Measurements from ENCODE around the gene ZSCAN30. TPM values are rescaled to one million over a fixed set of nuclear protein-coding genes. Genes with fewer than 3 reads are reported as not detected.

ZSCAN30 gene
- total and polyA plus RNA-seq, 2 of the 13 experiments (the other 11 are each of a cell fraction or from before 2014, with no cell fraction given): 7.4 to 7.7 TPM

GRCh38 chr18:35231052-35231451 lies 59.0 kb downstream of the ZSCAN30 start (continued):
- TF ChIP-seq HOMEZ (CRISPR knock-in tag; IDR thresholded peaks at IDR 0.05; ENCODE audit: low read depth) (peak; percentile 84), SP5 (CRISPR knock-in tag; IDR thresholded peaks at IDR 0.05; ENCODE audit: borderline replicate concordance, low read depth) (no peak), ZNF564 (CRISPR knock-in tag; IDR thresholded peaks at IDR 0.05) (no peak), ZNF256 (CRISPR knock-in tag; conservative IDR thresholded peaks at IDR 0.05) (no peak), ZNF253 (CRISPR knock-in tag; IDR thresholded peaks at IDR 0.05; ENCODE audit: borderline replicate concordance) (no peak), ZNF33B (CRISPR knock-in tag; IDR thresholded peaks at IDR 0.05) (no peak), RARG (CRISPR knock-in tag; IDR thresholded peaks at IDR 0.05; ENCODE audit: low read depth) (no peak), TCF7 (IDR thresholded peaks at IDR 0.05; ENCODE audit: low read depth) (no peak), CBX2 (IDR thresholded peaks at IDR 0.05; ENCODE audit: low read depth, low read length) (no peak), CBX2 (CRISPR knock-in tag; IDR thresholded peaks at IDR 0.05; ENCODE audit: low read depth) (no peak), SRSF4 (IDR thresholded peaks at IDR 0.05; ENCODE audit: low read depth, low read length, poor library complexity, severe bottlenecking) (no peak), ZFP37 (CRISPR knock-in tag; IDR thresholded peaks at IDR 0.05; ENCODE audit: borderline replicate concordance) (0 out of 2 replicates have a peak, but pooled peaks have one; percentile 35), NR3C1 (CRISPR knock-in tag; IDR thresholded peaks at IDR 0.05) (no peak), ZNF780A (CRISPR knock-in tag; IDR thresholded peaks at IDR 0.05) (no peak), NCOA2 (CRISPR knock-in tag; IDR thresholded peaks at IDR 0.05) (no peak), IRX3 (CRISPR knock-in tag; IDR thresholded peaks at IDR 0.05; ENCODE audit: borderline replicate concordance, low read depth) (no peak), RFX1 (IDR thresholded peaks at IDR 0.05) (no peak), ZFX (CRISPR knock-in tag; IDR thresholded peaks at IDR 0.05; ENCODE audit: low read depth) (no peak), DNMT3B (CRISPR knock-in tag; conservative IDR thresholded peaks at IDR 0.05) (no peak), ATM (IDR thresholded peaks at IDR 0.05; ENCODE audit: borderline replicate concordance) (no peak), ZNF878 (CRISPR knock-in tag; IDR thresholded peaks at IDR 0.05) (no peak)
- TF ChIP-seq, protein P1, sequence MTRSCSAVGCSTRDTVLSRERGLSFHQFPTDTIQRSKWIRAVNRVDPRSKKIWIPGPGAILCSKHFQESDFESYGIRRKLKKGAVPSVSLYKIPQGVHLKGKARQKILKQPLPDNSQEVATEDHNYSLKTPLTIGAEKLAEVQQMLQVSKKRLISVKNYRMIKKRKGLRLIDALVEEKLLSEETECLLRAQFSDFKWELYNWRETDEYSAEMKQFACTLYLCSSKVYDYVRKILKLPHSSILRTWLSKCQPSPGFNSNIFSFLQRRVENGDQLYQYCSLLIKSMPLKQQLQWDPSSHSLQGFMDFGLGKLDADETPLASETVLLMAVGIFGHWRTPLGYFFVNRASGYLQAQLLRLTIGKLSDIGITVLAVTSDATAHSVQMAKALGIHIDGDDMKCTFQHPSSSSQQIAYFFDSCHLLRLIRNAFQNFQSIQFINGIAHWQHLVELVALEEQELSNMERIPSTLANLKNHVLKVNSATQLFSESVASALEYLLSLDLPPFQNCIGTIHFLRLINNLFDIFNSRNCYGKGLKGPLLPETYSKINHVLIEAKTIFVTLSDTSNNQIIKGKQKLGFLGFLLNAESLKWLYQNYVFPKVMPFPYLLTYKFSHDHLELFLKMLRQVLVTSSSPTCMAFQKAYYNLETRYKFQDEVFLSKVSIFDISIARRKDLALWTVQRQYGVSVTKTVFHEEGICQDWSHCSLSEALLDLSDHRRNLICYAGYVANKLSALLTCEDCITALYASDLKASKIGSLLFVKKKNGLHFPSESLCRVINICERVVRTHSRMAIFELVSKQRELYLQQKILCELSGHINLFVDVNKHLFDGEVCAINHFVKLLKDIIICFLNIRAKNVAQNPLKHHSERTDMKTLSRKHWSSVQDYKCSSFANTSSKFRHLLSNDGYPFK (CRISPR knock-in tag; IDR thresholded peaks at IDR 0.05; ENCODE audit: borderline replicate concordance): no peak
- TF ChIP-seq, protein P2, sequence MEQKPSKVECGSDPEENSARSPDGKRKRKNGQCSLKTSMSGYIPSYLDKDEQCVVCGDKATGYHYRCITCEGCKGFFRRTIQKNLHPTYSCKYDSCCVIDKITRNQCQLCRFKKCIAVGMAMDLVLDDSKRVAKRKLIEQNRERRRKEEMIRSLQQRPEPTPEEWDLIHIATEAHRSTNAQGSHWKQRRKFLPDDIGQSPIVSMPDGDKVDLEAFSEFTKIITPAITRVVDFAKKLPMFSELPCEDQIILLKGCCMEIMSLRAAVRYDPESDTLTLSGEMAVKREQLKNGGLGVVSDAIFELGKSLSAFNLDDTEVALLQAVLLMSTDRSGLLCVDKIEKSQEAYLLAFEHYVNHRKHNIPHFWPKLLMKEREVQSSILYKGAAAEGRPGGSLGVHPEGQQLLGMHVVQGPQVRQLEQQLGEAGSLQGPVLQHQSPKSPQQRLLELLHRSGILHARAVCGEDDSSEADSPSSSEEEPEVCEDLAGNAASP (CRISPR knock-in tag; IDR thresholded peaks at IDR 0.05; ENCODE audit: borderline replicate concordance): 0 out of 2 replicates have a peak, but pooled peaks have one; percentile 20
- TF ChIP-seq, protein P3, sequence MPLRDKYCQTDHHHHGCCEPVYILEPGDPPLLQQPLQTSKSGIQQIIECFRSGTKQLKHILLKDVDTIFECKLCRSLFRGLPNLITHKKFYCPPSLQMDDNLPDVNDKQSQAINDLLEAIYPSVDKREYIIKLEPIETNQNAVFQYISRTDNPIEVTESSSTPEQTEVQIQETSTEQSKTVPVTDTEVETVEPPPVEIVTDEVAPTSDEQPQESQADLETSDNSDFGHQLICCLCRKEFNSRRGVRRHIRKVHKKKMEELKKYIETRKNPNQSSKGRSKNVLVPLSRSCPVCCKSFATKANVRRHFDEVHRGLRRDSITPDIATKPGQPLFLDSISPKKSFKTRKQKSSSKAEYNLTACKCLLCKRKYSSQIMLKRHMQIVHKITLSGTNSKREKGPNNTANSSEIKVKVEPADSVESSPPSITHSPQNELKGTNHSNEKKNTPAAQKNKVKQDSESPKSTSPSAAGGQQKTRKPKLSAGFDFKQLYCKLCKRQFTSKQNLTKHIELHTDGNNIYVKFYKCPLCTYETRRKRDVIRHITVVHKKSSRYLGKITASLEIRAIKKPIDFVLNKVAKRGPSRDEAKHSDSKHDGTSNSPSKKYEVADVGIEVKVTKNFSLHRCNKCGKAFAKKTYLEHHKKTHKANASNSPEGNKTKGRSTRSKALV (CRISPR knock-in tag; IDR thresholded peaks at IDR 0.05): 0 out of 2 replicates have a peak, but pooled peaks have one; percentile 33

Measured in HepG2 (cell line).